Inflammatory macrophage treated with lipopolysaccharide for 1 hour (primary cell): ENCODE measurements around the gene DYRK1B.

Experiments
- DNase-seq, 2 donors: peaks; one replicate each; pipeline ENCODE4 v3.0.0-alpha.2; 2020 to 2022

DYRK1B gene

GRCh38 chr19:39807846-39808364, 26.1 kb downstream of the DYRK1B start:
- DNase-seq = no peak

GRCh38 chr19:39805104-39805503, 28.9 kb downstream of the DYRK1B start:
- DNase-seq = no peak

- DNase-seq = no peak
These were observed 31.0 kb downstream of the DYRK1B start for GRCh38 chr19:39802958-39803357.

- DNase-seq = no peak
These were observed 36.9 kb downstream of the DYRK1B start for GRCh38 chr19:39797083-39797482.

GRCh38 chr19:39796000-39796498, 37.9 kb downstream of the DYRK1B start:
- DNase-seq = no peak

GRCh38 chr19:39795001-39795400, 39.0 kb downstream of the DYRK1B start:
- no peak for DNase-seq

GRCh38 chr19:39792999-39793546, 40.9 kb downstream of the DYRK1B start:
- peak; percentile 45 to 89 for DNase-seq

- DNase-seq = no peak
These were observed 45.7 kb downstream of the DYRK1B start for GRCh38 chr19:39788244-39788643.

- no peak for DNase-seq
These were observed 53.1 kb downstream of the DYRK1B start for GRCh38 chr19:39780894-39781293.

- no peak for DNase-seq
These were observed 55.2 kb downstream of the DYRK1B start, which contains the start of gene LEUTX for GRCh38 chr19:39778763-39779162. Gene LEUTX (plus strand): TSS chr19:39778854. CDS start chr19:39778921, 67 bp downstream.
